Measurements from ENCODE around the gene GGN.
"Not testable (repeated sequence)": the region's sequence is repeated elsewhere in the genome, so short reads cannot be mapped to it uniquely, and the experiment has no call there.

The GGN gene

GRCh38 chr19:38362076-38362945 is 25.5 kb downstream of the GGN start:
- FAIRE-seq (no peak), DNase-seq (ENCODE audit: low spot score) (peak; percentile 26)

GRCh38 chr19:38361633-38362075 is 26.2 kb downstream of the GGN start:
- DNase-seq (ENCODE audit: low spot score) (peak; percentile 57), FAIRE-seq (no peak)

- FAIRE-seq, result no peak
- DNase-seq (ENCODE audit: low spot score), result no peak
These were observed 26.8 kb downstream of the GGN start for GRCh38 chr19:38360839-38361631.

- FAIRE-seq, result no peak
- no peak for DNase-seq (ENCODE audit: low spot score)
These were observed 27.5 kb downstream of the GGN start for GRCh38 chr19:38360351-38360750.

GRCh38 chr19:38359242-38360021 is 28.4 kb downstream of the GGN start:
- DNase-seq (ENCODE audit: low spot score), result no peak

GRCh38 chr19:38358071-38358470 is 29.8 kb downstream of the GGN start:
- FAIRE-seq (no peak), DNase-seq (ENCODE audit: low spot score) (no peak)

More at GRCh38 chr19:38359242-38360021, 28.4 kb downstream of the GGN start:
- FAIRE-seq, result no peak

GRCh38 chr19:38355728-38356725 is 31.8 kb downstream of the GGN start:
- FAIRE-seq, result peak; percentile 53
- DNase-seq (ENCODE audit: low spot score), result no peak

- FAIRE-seq (no peak), DNase-seq (ENCODE audit: low spot score) (no peak)
These were observed 35.2 kb downstream of the GGN start for GRCh38 chr19:38352611-38353010.

- FAIRE-seq (no peak), DNase-seq (ENCODE audit: low spot score) (no peak)
These were observed 35.9 kb downstream of the GGN start for GRCh38 chr19:38351865-38352395.

GRCh38 chr19:38350883-38351282 is 37.0 kb downstream of the GGN start:
- DNase-seq (ENCODE audit: low spot score) (no peak), FAIRE-seq (no peak)

GRCh38 chr19:38346837-38347236 is 41.0 kb downstream of the GGN start:
- FAIRE-seq (no peak), DNase-seq (ENCODE audit: low spot score) (no peak)

GRCh38 chr19:38340927-38341326 is 46.9 kb downstream of the GGN start:
- no peak for DNase-seq (ENCODE audit: low spot score)
- FAIRE-seq, result no peak

- FAIRE-seq; DNase-seq (ENCODE audit: low spot score): not testable (repeated sequence)
These were observed 48.8 kb downstream of the GGN start for GRCh38 chr19:38339011-38339410.

- FAIRE-seq, result no peak
These were observed 50.5 kb downstream of the GGN start for GRCh38 chr19:38337360-38337653.

GRCh38 chr19:38336638-38337359 is 51.0 kb downstream of the GGN start:
- DNase-seq (ENCODE audit: low spot score), result peak; percentile 91
- peak; percentile 52 for FAIRE-seq

More at GRCh38 chr19:38337360-38337653, 50.5 kb downstream of the GGN start:
- no peak for DNase-seq (ENCODE audit: low spot score)

- FAIRE-seq, result peak; percentile 48
- peak; percentile 95 for DNase-seq (ENCODE audit: low spot score)
These were observed 51.7 kb downstream of the GGN start for GRCh38 chr19:38335949-38336637.

Data from urothelium cell line (cell line).